HepG2 (cell line): ENCODE results near the gene ZDHHC16. TPM values are rescaled to one million over a fixed set of nuclear protein-coding genes. Genes with fewer than 3 reads are reported as not detected.
A peak's percentile ranks its signal among the peaks of the same experiment; 100 is the strongest.

Source experiments
- ATF1 ChIP-seq: IDR thresholded peaks from 2 replicates; pipeline ENCODE4 v1.6.1; 2016; ENCODE audit warnings: mild to moderate bottlenecking, control low read depth
- BCL6 ChIP-seq: IDR thresholded peaks from 2 replicates; pipeline ENCODE4 v1.6.1; 2016; ENCODE audit warnings: missing genetic modification reagents, missing compliant biosample characterization
- CEBPG ChIP-seq: IDR thresholded peaks from 2 replicates; pipeline ENCODE4 v1.6.1; 2016
- DDIT3 ChIP-seq: sonication (generic); formaldehyde crosslinking; IDR thresholded peaks from 2 replicates; pipeline ENCODE4 v1.4.0; 2020; ENCODE audit warnings: mild to moderate bottlenecking, missing genetic modification reagents
- GATAD2A ChIP-seq: IDR thresholded peaks from 2 replicates; pipeline ENCODE4 v1.6.1; 2016
- KAT7 ChIP-seq: IDR thresholded peaks from 2 replicates; pipeline ENCODE4 v1.6.1; 2018; ENCODE audit warnings: borderline replicate concordance, missing compliant biosample characterization
- KLF13 ChIP-seq: sonication (generic); formaldehyde crosslinking; IDR thresholded peaks from 2 replicates; pipeline ENCODE4 v1.4.0; 2020; ENCODE audit warnings: mild to moderate bottlenecking, missing genetic modification reagents
- MYC ChIP-seq: sonication (generic); formaldehyde crosslinking; IDR thresholded peaks from 2 replicates; pipeline ENCODE4 v1.9.0; 2021; ENCODE audit warnings: missing genetic modification reagents, borderline replicate concordance
- POLR2A ChIP-seq, 2 experiments: IDR thresholded peaks; 2 replicates each; pipeline ENCODE4 v1.6.1; 2011; ENCODE audit warnings: low read depth in 2 of 2, low read length in 2 of 2, mild to moderate bottlenecking in 1 of 2, moderate library complexity in 1 of 2; ENCODE audit not compliant: insufficient read depth in 1 of 2
- PPARG ChIP-seq: conservative IDR thresholded peaks from 2 replicates; pipeline ENCODE4 v1.6.1; 2016; ENCODE audit warnings: missing biosample characterization, missing genetic modification reagents
- RCOR2 ChIP-seq: IDR thresholded peaks from 2 replicates; pipeline ENCODE4 v1.6.1; 2016; ENCODE audit warnings: missing biosample characterization, missing genetic modification reagents
- SIN3A ChIP-seq: IDR thresholded peaks from 2 replicates; pipeline ENCODE4 v1.6.1; 2011; ENCODE audit warnings: low read depth, mild to moderate bottlenecking, control low read depth, low read length, borderline replicate concordance
- TEAD3 ChIP-seq: optimal IDR thresholded peaks from 2 replicates; pipeline ENCODE3; 2016; ENCODE audit warnings: borderline replicate concordance
- XRCC5 ChIP-seq: fragments of 200-400 bp; formaldehyde crosslinking; optimal IDR thresholded peaks from 2 replicates; pipeline ENCODE3; 2017; ENCODE audit warnings: mild to moderate bottlenecking, low read length
- ZBTB40 ChIP-seq, 2 experiments: fragments of 450-650 bp in 1 of 2; sonication (generic) in 1 of 2; formaldehyde crosslinking in 1 of 2; IDR thresholded peaks; 2 replicates each; pipeline versions ENCODE4 v1.6.1 to v1.8.0; 2016 to 2022; ENCODE audit warnings: antibody characterized with exemption in 1 of 2, mild to moderate bottlenecking in 1 of 2, missing genetic modification reagents in 1 of 2
- ZFP1 ChIP-seq: IDR thresholded peaks from 2 replicates; pipeline ENCODE4 v1.6.1; 2016
- ZNF567 ChIP-seq: sonication (generic); formaldehyde crosslinking; IDR thresholded peaks from 2 replicates; pipeline ENCODE4 v1.8.1; 2023; ENCODE audit warnings: mild to moderate bottlenecking, missing genetic modification reagents, borderline replicate concordance
- ZNF629 ChIP-seq: sonication (generic); formaldehyde crosslinking; conservative IDR thresholded peaks from 2 replicates; pipeline ENCODE4 v1.5.0; 2020; ENCODE audit warnings: missing genetic modification reagents
- ZNF770 ChIP-seq: sonication (generic); formaldehyde crosslinking; IDR thresholded peaks from 2 replicates; pipeline ENCODE4 v1.5.0; 2020; ENCODE audit warnings: mild to moderate bottlenecking, missing genetic modification reagents
- ZNF879 ChIP-seq: sonication (generic); formaldehyde crosslinking; IDR thresholded peaks from 2 replicates; pipeline ENCODE4 v1.8.1; 2023; ENCODE audit warnings: missing genetic modification reagents
- polyA plus RNA-seq, 8 experiments: library from polyadenylated mRNA; depleted of rRNA in 3 of 8; stranded (reverse) in 7 of 8; unstranded in 1 of 8; fragments of >200 nt; fragmentation: Illumina TruSeq in 4 of 8; extraction: Trizol in 4 of 8; gene quantifications; 2 replicates each; pipeline versions ENCODE4 v1.2.1 to v1.2.3, GENCODE V29; 2011 to 2016; ENCODE audit warnings: low read depth in 4 of 8, missing spikeins in 1 of 8, mixed read lengths in 1 of 8; ENCODE audit not compliant: insufficient read depth in 1 of 8
- total RNA-seq, 5 experiments: library from RNA; depleted of rRNA; stranded (reverse); fragments of >200 nt; fragmentation: Illumina TruSeq; extraction: Trizol; gene quantifications; 2 replicates each; pipeline ENCODE4 v1.2.3, GENCODE V29; 2016; ENCODE audit warnings: low read depth in 1 of 5

The ZDHHC16 gene
- total and polyA plus RNA-seq, 2 of the 13 experiments (the other 11 are each of a cell fraction or from before 2014, with no cell fraction given), result 40.8 to 41.8 TPM

GRCh38 chr10:97407211-97407951 lies 38.6 kb upstream of the ZDHHC16 start (continued):
- TF ChIP-seq ZBTB40 (IDR thresholded peaks at IDR 0.05) (no peak), ZBTB40 (CRISPR knock-in tag; IDR thresholded peaks at IDR 0.05) (0 out of 2 replicates have a peak, but pooled peaks have one; percentile 24), ZNF879 (CRISPR knock-in tag) (no peak), KAT7 (no peak; the same call in 1 of the 2 replicates), SIN3A (0 out of 2 replicates have a peak, but pooled peaks have one; percentile 42), PPARG (CRISPR knock-in tag) (peak; percentile 25; the same call in 1 of the 2 replicates), ZNF770 (CRISPR knock-in tag) (0 out of 2 replicates have a peak, but pooled peaks have one; percentile 21), CEBPG (CRISPR knock-in tag) (peak; percentile 15; the same call in 1 of the 2 replicates), GATAD2A (CRISPR knock-in tag) (peak; percentile 61), RCOR2 (peak; percentile 97), ZNF567 (CRISPR knock-in tag) (0 out of 2 replicates have a peak, but pooled peaks have one; percentile 55), ATF1 (CRISPR knock-in tag) (no peak), BCL6 (CRISPR knock-in tag) (0 out of 2 replicates have a peak, but pooled peaks have one; percentile 19), ZNF629 (CRISPR knock-in tag) (peak; percentile 100), POLR2A (IDR thresholded peaks at IDR 0.05; ENCODE audit: insufficient read depth in 1 of 2, low read depth in 2 of 2, low read length in 2 of 2) (no peak), XRCC5 (peak; percentile 62), MYC (peak; percentile 59; the same call in 1 of the 2 replicates), DDIT3 (no peak), ZFP1 (no peak), TEAD3 (peak; percentile 83), KLF13 (CRISPR knock-in tag) (no peak)
